Endothelial cell of umbilical vein (primary cell): ENCODE results near the gene CCNK. TPM values are rescaled to one million over a fixed set of nuclear protein-coding genes. Genes with fewer than 3 reads are reported as not detected.

ENCODE experiments used
- BruUV-seq: library from RNA; stranded (reverse); fragments of 400-500 nt; replicated peaks from 2 replicates; lab custom pipeline; 2021; lab: Mats Ljungman, UMichigan
- CTCF ChIA-PET: fragments of 300-600, 350-600 bp; sonication (Branson Sonifier 250); formaldehyde crosslinking; loops from one replicate; lab custom pipeline; 2021; ENCODE audit warnings: antibody characterized with exemption, inconsistent platforms; lab: Charles Lee
- POLR2A ChIA-PET: fragments of 300-600, 350-600 bp; sonication (Branson Sonifier 250); formaldehyde crosslinking; loops from one replicate; lab custom pipeline; 2021; ENCODE audit warnings: antibody characterized with exemption, inconsistent platforms; lab: Charles Lee
- DNase-seq: peaks from one replicate; pipeline ENCODE4 v3.0.0-alpha.2; 2011; ENCODE audit warnings: low read depth, low spot score
- FAIRE-seq: peaks from 2 replicates; lab custom pipeline; 2011; peaks lifted over from hg19 to GRCh38; lab: Jason Lieb, UNC
- H2AFZ ChIP-seq: 2 replicates; pipeline ENCODE4 v1.6.0; 2012; ENCODE audit warnings: low read depth, low read length, control low read depth, inconsistent platforms
- H3K27ac ChIP-seq: 2 replicates; pipeline ENCODE4 v1.5.1; 2011; ENCODE audit warnings: low read depth, mild to moderate bottlenecking, control low read depth, low read length, moderate library complexity; ENCODE audit not compliant: insufficient read depth
- H3K27me3 ChIP-seq, 2 experiments: 2 replicates each; pipeline versions ENCODE4 v1.6.0 to v1.6.1; 2011; ENCODE audit warnings: low read length in 2 of 2, mixed read lengths in 1 of 2; ENCODE audit not compliant: control insufficient read depth in 2 of 2, insufficient read depth in 2 of 2
- H3K36me3 ChIP-seq, 2 experiments: 2 replicates in 1 of 2; 3 replicates in 1 of 2; pipeline ENCODE4 v1.5.1; 2011; ENCODE audit warnings: low read length in 2 of 2, mild to moderate bottlenecking in 1 of 2, moderate library complexity in 1 of 2; ENCODE audit not compliant: control insufficient read depth in 2 of 2, insufficient read depth in 2 of 2; ENCODE audit errors: extremely low read depth in 1 of 2
- H3K4me1 ChIP-seq: 3 replicates; pipeline ENCODE4 v1.5.1; 2011; ENCODE audit warnings: mild to moderate bottlenecking, low read length; ENCODE audit not compliant: control insufficient read depth, insufficient read depth; ENCODE audit errors: extremely low read depth
- H3K4me2 ChIP-seq: 2 replicates; pipeline ENCODE4 v1.6.1; 2011; ENCODE audit warnings: low read length, control low read depth, mixed read lengths; ENCODE audit not compliant: insufficient read depth
- H3K4me3 ChIP-seq, 3 experiments: fragments of 200-600 bp in 1 of 3; sonication (generic), shearing (Covaris generic) in 1 of 3; replicated peaks in 1 of 3; 2 replicates each; pipeline ENCODE4 v1.5.1; 2011 to 2016; ENCODE audit warnings: control low read depth in 3 of 3, low read length in 3 of 3, mild to moderate bottlenecking in 2 of 3, inconsistent platforms in 1 of 3, low read depth in 1 of 3, moderate library complexity in 1 of 3; ENCODE audit not compliant: insufficient read depth in 1 of 3
- H3K79me2 ChIP-seq: 2 replicates; pipeline ENCODE4 v1.6.0; 2012; ENCODE audit warnings: low read length, inconsistent platforms; ENCODE audit not compliant: control insufficient read depth, insufficient read depth
- H3K9ac ChIP-seq: replicated peaks from 2 replicates; pipeline ENCODE3; 2011; ENCODE audit warnings: low read length, control low read depth; ENCODE audit not compliant: insufficient read depth; ENCODE audit errors: extremely low read depth
- H3K9me1 ChIP-seq: replicated peaks from 3 replicates; pipeline ENCODE4 v1.6.0; 2011; ENCODE audit warnings: mild to moderate bottlenecking, low read length; ENCODE audit not compliant: control insufficient read depth, insufficient read depth; ENCODE audit errors: extremely low read depth
- H3K9me3 ChIP-seq: replicated peaks from 2 replicates; pipeline ENCODE4 v1.5.1; 2012; ENCODE audit warnings: low read length, inconsistent platforms; ENCODE audit not compliant: control insufficient read depth, insufficient read depth
- H4K20me1 ChIP-seq: replicated peaks from 2 replicates; pipeline ENCODE3; 2011; ENCODE audit warnings: mild to moderate bottlenecking, low read length; ENCODE audit not compliant: control insufficient read depth, insufficient read depth; ENCODE audit errors: extremely low read depth
- CTCF ChIP-seq, 2 donors: IDR thresholded peaks; 1 replicate in 1 of 2; 2 replicates in 1 of 2; pipeline ENCODE4 v1.5.1; 2011; ENCODE audit warnings: low read length in 2 of 2, mild to moderate bottlenecking in 2 of 2, moderate library complexity in 2 of 2, control low read depth in 1 of 2, inconsistent platforms in 1 of 2, low read depth in 1 of 2; ENCODE audit not compliant: insufficient read depth in 1 of 2; ENCODE audit errors: extremely low read depth in 1 of 2
- EZH2 ChIP-seq: IDR thresholded peaks from 2 replicates; pipeline ENCODE4 v1.6.1; 2012; ENCODE audit warnings: borderline replicate concordance, low read depth, mild to moderate bottlenecking, moderate library complexity, low read length, inconsistent platforms; ENCODE audit not compliant: severe bottlenecking
- FOS ChIP-seq: IDR thresholded peaks from 2 replicates; pipeline ENCODE4 v1.6.1; 2011; ENCODE audit warnings: mild to moderate bottlenecking, low read length, moderate library complexity, borderline replicate concordance; ENCODE audit not compliant: insufficient read depth
- GATA2 ChIP-seq: IDR thresholded peaks from 2 replicates; pipeline ENCODE4 v1.7.0; 2011; ENCODE audit warnings: low read depth, mild to moderate bottlenecking, moderate library complexity, mixed read lengths, low read length; ENCODE audit not compliant: insufficient read length, insufficient read depth
- JUN ChIP-seq: IDR thresholded peaks from 2 replicates; pipeline ENCODE4 v1.6.1; 2011; ENCODE audit warnings: borderline replicate concordance, low read depth; ENCODE audit not compliant: insufficient read length, insufficient read depth
- MAX ChIP-seq: IDR thresholded peaks from 2 replicates; pipeline ENCODE4 v1.6.1; 2011; ENCODE audit not compliant: insufficient read depth, insufficient read length
- MYC ChIP-seq: IDR thresholded peaks from one replicate; pipeline ENCODE4 v1.6.1; 2011; ENCODE audit warnings: mild to moderate bottlenecking, low read depth, low read length
- POLR2A ChIP-seq: IDR thresholded peaks from 2 replicates; pipeline ENCODE4 v1.6.1; 2012; ENCODE audit warnings: low read depth, mild to moderate bottlenecking, control low read depth, low read length
- POLR2AphosphoS5 ChIP-seq: IDR thresholded peaks from 2 replicates; pipeline ENCODE4 v1.6.1; 2012; ENCODE audit warnings: low read depth, mild to moderate bottlenecking, control low read depth, low read length, moderate library complexity; ENCODE audit not compliant: insufficient read depth
- dilution Hi-C: fragments of 300-500 bp; cut with MboI; formaldehyde crosslinking; loops from one replicate; pipeline ENCODE4 v1.15.0; 2019; ENCODE audit warnings: low sequenced_read_pairs; ENCODE audit not compliant: extremely low pct_ligation_motif_present
- intact Hi-C: fragments of 100-400 bp; cut with micrococcal nuclease; formaldehyde crosslinking; loops from one replicate; pipeline ENCODE4 v1.10.0; 2022
- polyA plus RNA-seq, 4 experiments: library from polyadenylated mRNA; depleted of rRNA in 3 of 4; stranded (reverse) in 3 of 4; unstranded in 1 of 4; fragments of >200 nt; gene quantifications; 2 replicates each; pipeline versions ENCODE4 v1.2.1 to v1.2.3, GENCODE V29; 2011 to 2012; ENCODE audit warnings: missing spikeins in 1 of 4
- total RNA-seq: library from RNA; stranded (reverse); gene quantifications from 2 replicates; pipeline ENCODE4 v1.2.3, GENCODE V29; 2021

The CCNK gene
- total and polyA plus RNA-seq, 2 donors (not counting 3 experiments of a cell fraction or from before 2014, with no cell fraction given): 11.9 to 59.3 TPM

- H3K9ac ChIP-seq: no peak overlapping the region
- H3K4me2 ChIP-seq: no peak overlapping the region
- no peaks in the 10 kb centered on the region for H3K9me3 ChIP-seq
- FAIRE-seq: no peak
- no peaks in the 10 kb centered on the region for H3K27me3 ChIP-seq
- H3K4me1 ChIP-seq: peaks cover 34% of the 10 kb centered on the region
- BruUV-seq: no TSS peak
- no peaks in the 10 kb centered on the region for H3K79me2 ChIP-seq
- POLR2A ChIA-PET: no interaction called here
- H2AFZ ChIP-seq: no peak overlapping the region
- no peaks in the 10 kb centered on the region for H3K9me1 ChIP-seq
- DNase-seq: no peak
- intact Hi-C loops: no loop called here
- no peak overlapping the region for H3K4me3 ChIP-seq
- H3K36me3 ChIP-seq: no peaks in the 10 kb centered on the region
- H4K20me1 ChIP-seq: no peaks in the 10 kb centered on the region
- no peak overlapping the region for H3K27ac ChIP-seq
- TF ChIP-seq MAX (no peak), EZH2 (no peak), JUN (no peak), CTCF (IDR thresholded peaks at IDR 0.05; ENCODE audit: extremely low read depth in 1 of 2, insufficient read depth in 1 of 2, low read depth in 1 of 2, low read length in 2 of 2) (no peak), MYC (no peak), GATA2 (no peak), POLR2AphosphoS5 (no peak), POLR2A (no peak), FOS (no peak)
- dilution Hi-C loops: no loop called here
- CTCF ChIA-PET: interaction anchor here (1.0 to 1.5 kb wide), 3 partner anchors 82 to 113 kb away, joined by 3 to 5 read pairs (median 3); no protein-coding TSS in a partner anchor
Measured at GRCh38 chr14:99527427-99528076, 46.3 kb downstream of the CCNK start.
